GM18519 (cell line): ENCODE data around the gene BPIFB2.

Experiments
- ATAC-seq: cut with Tn5 transposase; IDR thresholded peaks from one replicate; pipeline ENCODE4 v1.9.1; 2021; ENCODE audit warnings: mild to moderate bottlenecking, moderate library complexity; ENCODE audit not compliant: unreplicated experiment, low FRiP score

The BPIFB2 gene

DNA sequence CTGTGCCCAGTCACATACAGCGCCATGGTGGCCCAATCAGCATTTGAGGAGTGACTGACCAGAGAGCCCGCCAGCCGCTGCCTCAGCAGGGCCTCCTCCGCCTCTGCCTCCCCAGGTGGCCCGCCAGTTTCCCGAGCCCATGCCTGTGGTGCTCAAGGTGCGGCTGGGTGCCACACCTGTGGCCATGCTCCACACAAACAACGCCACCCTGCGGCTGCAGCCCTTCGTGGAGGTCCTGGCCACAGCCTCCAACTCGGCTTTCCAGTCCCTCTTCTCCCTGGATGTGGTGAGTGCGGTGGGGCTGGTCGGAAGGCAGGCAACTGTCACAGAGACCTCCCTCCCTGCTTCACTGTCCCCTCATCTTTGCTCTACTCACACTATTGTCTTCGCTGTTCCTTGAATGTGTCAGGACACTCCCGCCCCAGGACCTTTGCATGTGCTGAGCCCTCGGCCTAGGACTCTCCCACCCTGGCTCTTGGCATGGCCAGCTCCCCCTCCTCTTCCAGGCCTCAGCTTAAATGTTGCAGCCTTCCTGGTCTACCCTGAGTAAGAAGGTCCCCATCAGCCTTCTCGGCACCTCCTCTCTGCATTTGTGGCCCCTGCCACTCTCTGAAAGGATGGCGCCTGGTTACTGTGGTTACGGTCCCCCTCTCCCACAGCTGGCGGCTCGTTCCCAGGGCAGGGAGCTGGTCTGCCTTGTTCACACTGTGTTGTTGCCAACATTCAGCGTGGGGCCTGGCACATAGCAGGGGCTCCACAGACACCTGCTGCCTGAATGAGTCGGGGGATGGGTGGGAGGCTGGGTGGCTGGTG, 12.2 kb downstream of the BPIFB2 start:
- no peak for ATAC-seq

DNA sequence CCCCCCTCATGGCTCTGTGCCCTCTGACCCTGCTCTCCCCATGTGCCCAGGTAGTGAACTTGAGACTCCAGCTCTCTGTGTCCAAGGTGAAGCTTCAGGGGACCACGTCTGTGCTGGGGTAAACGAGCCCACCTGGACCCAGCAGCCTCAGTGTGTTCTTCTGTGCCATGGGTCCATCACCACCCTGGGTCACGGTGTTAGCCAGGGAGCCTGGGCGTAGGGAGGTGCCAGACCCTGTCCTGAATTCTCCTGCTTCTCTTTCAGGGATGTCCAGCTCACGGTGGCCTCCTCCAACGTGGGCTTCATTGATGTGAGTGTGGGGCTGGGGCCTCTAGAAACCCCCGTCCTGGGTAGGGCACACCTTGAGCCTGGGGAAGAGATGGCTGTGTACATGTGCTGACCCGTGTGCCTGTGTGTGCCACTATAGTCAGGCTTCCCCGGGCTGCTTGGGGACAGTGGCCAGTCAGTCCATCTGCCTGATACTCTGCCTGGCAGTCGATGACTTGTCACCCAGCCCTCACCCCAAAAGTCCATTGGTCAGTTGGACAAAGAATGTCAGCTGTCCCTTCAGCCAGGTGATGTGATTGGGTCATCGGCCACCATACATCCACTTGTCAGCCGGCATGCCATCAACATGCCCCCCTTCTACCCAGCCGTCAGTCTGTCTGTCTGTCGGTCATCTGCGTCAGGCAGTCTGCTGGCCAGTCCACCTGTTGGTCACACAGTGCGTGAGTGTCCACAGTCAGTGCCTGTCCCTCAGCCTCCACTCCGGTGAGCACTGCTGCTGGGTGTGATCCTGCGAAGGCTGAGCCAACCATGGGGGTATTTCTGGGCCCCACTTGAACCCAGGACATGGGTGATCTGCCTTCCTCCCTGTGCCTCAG, 13.0 kb downstream of the BPIFB2 start:
- ATAC-seq: no peak

DNA sequence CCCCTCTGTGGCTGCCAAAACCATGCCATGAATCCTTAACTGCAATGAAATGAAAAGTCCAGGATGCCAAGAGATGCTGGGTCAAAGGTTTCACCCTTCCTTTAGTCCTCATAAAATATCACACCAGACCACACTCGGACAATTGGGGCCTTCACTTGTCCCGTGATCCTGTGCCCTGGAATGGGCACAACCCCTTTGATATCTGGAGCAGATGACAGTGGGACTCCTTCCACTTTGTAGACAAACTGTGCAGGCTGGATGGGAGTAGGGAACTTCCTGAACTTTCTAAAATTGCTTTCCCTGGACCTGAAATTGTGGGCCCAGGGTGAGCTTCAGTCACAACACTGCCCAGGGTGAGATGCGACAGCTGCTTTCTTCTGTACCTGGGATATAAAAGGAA, 14.4 kb downstream of the BPIFB2 start:
- no peak for ATAC-seq

DNA sequence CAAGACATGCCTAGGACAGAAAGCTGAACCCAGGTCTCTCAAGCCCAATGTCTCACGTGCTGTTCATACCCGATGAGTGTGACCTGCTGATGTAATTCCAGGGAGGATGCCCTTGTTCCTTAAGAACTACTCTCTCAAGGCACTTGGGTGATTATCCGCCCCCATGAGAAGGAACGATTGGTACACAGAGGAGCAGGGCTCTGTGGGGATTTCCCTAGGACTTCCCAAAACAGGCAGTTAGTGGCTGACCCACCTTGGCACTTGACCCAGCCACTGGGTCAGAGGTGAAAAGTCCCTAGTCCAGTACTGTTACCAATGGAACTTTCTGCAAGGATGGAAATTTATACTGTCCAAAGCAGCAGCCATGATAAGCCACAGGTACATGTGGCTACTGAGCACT, 14.8 kb downstream of the BPIFB2 start:
- no peak for ATAC-seq

DNA sequence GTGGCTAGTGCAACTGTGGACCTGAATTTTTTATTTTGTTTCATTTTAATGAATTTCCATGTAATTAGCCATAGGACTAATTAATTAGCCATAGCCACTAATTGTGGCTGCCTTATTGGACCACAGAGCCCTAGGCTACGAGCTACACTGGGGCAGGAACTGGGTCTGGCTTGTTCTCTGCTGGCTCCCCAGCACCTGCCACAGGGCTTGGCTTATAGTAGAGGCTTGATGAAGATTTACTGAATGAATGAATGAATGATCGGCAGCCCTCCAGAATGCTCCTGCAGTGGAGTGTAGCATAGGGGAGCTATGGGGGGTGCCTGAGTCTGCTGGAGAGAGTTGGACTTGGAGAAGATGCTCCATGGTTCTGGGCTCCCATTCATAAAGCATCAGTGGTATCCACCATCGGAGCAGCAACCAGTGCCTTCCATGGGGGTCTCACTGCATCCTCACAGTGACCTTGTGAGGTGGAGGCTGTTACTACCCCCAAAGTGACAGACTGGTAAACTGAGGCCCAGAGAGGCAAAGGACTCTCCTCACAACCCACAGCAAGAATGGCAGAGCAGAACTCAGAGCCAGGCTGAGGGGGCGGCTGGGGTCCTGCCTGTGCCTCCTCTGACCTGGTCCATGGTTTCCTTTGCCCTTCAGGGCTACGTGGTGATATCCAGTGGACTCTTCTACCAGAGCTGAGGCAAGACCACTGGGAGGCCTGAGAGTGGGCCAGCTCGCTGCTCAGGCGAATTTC, 15.4 kb downstream of the BPIFB2 start:
- no peak for ATAC-seq

DNA sequence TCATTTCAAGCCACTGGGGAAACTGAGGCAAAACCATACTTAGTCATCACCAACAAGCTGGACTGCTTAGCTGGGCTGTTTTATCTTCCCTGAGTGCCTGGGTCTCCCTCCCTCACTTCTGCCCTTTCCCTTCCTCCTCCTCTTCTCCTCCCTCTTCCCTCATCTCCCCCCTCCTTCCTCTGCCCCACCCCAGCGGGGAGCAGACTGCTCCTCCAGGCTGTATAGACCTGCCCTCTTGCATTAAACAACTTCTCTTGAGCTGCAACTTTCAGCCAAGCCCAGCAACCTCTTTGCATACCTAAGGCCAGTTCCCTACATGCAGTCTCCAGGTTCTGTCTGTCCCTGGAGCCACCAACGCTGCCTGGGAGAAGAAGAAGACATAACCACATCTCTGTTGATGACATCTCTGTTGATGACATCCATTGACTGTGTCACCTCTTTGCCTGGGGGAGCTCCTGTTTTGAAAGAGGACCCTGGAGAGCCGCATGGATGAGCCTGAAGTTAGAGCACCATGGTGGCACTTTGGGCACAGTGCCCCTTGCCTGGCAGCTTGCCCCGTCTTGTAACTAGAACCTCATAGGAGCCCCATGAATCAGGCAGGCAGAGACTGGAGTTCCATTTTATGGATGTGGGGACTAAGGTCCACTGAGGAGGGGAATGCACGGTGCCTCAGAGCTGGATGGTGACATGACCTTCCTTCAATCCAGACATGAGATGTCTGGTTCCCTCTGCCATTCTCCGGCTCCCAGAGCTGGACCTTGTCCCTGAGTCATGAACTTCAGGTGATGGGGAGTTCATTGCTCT, 16.1 kb downstream of the BPIFB2 start:
- no peak for ATAC-seq

DNA sequence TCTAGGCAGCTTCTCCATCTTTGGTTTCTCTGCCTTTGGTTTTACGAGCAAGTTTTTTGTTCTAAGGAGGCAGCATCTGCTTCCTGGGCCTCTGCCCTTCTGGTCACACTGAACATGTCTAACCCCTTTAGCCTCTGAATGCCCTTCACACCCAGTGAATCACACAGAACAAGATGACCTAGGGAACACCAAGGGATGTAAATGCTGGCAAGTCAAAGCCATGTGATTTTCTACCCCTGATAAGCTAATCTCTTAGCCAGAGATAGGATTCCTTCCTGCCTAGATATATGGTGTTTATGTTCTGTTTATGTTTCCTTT, 16.7 kb downstream of the BPIFB2 start:
- no peak for ATAC-seq

DNA sequence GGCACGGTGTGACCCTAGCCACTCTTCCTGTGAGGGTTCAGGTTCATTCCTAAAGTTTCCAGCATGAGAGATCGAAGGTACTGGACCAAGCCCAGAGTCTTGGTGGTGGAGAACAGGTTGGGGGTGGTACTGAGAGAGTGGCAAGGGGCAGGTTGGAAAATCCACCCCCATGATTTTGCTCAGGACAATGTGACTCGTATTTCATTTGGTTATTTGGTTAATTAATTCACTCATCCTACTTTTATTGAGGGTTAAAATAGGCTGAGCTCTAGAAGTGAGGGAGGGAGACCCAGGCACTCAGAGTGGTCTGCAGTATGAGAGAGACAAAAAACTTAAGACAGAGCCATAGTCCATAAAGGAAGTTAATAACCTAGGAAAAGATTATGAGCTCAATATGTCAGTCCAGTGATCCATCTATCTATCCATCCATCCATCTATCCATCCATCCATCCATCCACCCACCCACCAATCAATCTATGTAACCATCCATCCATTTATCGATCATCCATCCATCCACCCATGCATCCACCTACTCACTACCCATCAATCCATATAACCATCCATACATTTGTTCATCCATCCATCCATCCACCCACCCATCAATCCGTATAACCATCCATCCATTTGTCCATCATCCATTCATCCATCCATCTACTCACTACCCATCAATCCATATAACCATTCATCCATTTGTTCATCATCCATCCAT, 17.3 kb downstream of the BPIFB2 start:
- no peak for ATAC-seq

DNA sequence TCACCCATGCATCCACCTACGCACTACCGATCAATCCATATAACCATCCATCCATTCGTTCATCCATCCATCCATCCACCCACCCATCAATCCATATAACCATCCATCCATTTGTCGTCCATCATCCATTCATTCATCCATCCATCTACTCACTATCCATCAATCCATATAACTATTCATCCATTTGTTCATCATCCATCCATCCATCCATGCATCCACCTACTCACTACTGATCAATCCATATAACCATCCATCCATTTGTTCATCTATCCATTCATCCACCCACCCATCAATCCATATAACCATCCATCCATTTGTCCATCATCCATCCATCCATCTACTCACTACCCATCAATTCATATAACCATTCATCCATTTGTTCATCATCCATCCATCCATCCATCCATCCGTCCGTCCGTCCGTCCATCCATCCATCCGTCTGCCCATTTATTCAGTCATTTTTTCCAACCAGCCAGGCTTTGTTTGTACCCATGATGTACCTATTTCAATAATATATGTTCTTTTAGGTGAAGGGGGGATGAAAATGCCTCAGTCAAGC, 17.9 kb downstream of the BPIFB2 start:
- no peak for ATAC-seq

DNA sequence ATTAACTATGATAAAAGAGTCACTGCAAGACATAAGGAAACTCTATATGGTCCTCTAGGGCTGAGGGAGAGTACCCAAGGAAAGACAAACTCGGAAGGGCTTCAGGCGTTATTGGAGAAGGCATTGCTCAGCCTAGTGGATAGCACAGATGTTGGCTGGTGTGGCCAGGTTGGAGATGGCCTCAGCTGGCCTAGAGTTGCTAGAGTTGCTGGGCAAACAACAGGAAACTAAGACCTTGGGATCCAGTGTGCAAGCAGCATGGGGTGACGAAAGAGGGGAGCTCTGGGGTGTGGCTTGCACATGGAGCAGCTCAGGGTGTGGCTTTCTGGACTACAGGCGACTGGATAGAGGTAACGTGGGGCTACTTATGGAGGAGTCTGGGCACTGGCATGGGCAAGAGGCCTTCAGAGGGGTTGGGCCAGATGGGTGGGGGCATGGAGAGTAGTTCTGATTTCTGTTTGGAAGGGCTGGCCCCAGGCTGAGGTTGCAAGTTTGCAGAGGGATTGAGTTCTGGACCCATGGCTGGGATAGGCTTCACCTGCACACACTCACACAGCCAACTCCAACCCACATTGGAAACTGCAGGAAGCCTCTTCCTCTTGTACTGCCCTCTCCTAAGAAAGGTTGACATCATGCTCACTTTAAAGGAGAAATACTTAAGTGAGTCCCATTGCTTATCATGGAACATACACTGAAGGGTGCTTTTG, 18.7 kb downstream of the BPIFB2 start:
- ATAC-seq: no peak

DNA sequence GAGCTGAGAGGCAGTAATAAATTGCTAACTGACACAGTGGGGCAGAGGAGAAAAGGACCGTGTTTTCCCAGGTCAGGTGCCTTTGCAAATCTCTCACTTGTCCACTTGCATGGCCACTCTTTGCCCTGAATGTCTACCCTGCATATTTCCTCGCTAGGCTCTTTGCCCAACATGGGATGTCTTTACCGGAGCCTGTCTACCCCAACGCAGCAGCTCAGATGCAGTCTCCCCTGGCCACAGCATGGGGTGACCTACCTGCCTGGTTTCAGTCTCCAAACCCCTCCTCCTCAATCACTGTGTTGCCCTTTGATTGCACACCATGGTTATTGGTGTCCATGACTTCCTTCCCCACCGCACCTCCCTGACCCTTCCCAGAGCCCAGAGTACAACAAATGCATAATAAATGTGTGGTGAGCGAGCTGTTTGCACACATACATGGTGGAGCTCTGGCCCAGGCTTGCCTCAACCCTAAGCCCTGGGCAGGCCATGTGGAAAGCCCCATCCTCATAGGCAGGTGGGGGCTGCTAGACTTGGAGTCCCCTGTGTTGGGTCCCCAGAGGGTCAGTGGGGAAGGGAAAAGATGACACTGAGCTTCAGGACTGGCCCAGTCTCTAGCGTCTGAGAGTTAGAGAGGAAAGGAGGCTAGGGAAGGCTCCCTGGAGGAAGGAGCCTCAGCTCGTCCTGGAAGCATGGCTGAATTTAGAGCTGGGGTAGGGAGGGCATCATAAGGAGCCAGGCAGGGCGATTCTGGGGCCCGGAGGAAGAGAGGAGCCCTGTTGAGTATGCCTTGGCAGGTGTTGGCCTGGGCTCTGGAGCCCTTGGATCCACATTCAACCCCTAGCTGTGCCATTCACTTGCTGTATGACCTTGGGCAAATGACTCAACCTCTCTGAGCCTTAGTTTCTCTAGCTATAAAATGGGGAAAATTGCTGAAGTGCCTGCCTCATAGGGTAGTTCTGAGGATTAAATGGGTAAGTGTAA, 19.6 kb downstream of the BPIFB2 start:
- no peak for ATAC-seq

DNA sequence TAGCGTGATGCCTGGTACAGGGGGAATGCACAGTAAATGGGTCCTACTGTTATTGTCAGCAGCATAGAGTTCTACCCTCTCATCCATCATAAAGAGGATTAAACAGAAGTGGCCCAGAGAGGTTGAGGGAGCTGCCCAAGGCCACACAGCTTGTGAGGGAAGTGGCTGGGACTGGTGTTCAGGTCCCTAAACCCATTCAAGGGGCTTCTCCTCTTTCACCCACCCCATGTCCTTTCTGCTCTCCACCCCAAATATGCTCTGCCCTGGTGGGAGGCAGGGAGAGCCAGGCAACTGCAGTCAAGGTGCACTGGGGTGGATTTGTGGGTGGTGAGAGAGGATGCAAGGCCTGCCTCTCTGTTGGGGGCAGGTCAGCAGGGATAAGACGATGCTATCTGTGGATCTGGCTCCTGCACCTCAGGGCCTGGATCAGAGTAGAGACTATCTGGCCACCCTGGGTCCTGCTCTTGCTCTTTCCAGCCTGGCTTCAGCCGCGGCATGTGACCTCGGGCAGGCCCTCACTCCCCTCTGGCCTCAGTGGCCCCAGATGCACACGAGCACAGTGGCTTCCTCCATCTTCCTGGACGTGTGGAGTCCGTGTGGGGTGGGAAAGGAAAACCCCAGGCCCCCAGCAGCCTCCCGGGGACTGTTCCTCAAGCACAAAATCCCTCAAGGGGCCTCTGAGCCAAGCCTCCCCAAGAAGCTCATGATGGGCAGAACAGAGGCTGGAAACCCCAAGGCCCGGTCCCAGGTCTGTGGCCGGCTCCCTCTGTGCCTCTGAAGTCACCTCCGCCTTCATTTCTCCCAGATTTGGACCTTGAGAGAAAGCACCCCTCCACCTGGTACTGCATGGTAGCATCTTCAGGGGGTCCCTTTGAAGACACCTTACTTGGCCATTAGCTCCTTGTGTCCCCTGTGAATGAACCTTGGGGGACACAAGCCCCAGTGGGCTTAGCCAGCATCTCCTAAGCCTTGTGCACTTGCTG, 20.6 kb downstream of the BPIFB2 start:
- no peak for ATAC-seq

DNA sequence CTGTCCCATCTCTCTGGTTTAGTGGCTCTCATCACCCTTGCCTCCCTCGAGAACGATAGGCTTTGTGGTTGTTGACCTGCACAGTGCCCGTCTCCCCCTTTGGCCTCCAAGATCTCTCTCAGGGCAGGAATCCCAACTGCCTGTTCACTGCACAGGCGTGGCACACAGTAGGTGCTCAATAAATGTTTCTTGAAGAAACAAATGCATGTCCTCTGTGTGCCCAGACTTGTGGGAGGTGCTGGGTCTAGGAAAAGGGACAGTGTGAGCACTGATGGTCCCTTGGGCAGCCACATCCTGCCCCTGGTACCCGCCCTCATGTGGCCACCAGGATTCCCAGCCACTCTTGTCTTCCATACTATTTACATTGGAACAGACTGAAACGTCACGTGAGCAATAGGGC, 21.4 kb downstream of the BPIFB2 start:
- no peak for ATAC-seq

DNA sequence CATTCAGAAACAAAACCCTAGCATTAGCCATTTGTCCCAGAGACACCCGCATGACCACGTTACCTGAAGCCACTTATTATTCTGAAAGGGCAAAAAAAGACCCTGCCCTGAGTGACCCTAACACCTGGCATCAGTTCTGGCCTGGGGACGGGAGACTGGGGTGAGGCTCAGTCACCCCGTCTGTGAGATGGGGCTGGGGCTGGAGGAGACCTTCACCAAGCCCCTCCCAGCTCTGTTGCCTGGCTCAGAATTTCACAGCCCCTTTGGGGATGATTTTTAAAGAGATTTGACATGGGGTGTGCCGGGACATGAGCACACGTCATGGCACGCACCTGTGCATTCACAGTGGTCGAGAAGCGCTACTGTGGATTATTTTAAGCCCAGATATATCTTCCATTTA, 22.6 kb downstream of the BPIFB2 start:
- ATAC-seq: no peak

DNA sequence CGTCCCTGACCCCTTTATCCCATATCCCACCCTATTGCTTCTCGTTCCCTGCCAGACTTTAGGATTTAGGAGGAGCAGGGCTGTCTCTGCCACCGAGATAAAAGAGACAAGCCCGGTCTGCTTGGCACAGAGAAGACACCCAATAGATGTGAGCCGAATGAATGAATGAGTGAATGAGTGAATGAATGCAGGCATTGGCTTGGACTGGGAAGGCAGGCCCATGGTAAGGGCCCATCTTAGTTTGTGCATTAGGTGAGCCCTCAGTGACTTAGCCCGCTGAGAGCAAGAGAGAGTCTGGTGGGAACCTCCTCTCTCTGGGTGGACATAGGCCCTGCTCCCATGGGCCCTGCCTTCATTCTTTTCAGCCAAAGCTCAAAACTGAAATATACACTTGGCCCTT, 23.1 kb downstream of the BPIFB2 start:
- ATAC-seq: no peak

DNA sequence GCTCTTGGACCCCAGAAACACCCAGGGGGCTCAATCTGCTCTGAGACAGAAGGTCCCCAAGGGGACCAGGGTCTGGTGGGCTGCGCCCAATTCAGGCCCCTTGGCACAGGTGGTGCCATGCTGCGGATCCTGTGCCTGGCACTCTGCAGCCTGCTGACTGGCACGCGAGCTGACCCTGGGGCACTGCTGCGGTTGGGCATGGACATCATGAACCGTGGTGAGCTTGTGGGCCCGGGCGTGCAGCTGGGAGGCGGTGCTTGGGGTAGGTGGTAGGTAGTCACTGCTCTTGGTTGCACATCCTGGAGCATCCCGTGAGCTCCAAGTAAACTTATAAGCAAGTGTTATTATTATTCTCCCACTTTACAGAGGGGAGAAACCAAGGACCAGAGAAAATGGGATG, 24.0 kb downstream of the BPIFB2 start, which contains the start of gene BPIFB6:
Gene BPIFB6 (plus strand): TSS at position 118 of the 400 bp plus-strand sequence. CDS start 0 bp downstream, at position 118.
- no peak for ATAC-seq
